Neural cell (in vitro differentiated cells): Measurements from ENCODE around the gene FAM168B. TPM values are rescaled to one million over a fixed set of nuclear protein-coding genes. Genes with fewer than 3 reads are reported as not detected.

Experiments used
- H2AFZ ChIP-seq: fragments of 200-600, 300-800 bp; sonication (generic), shearing (Covaris generic); 2 replicates; pipeline ENCODE4 v1.6.0; 2014; ENCODE audit warnings: low read depth, mild to moderate bottlenecking, antibody characterized with exemption, low read length, moderate library complexity
- H3F3A ChIP-seq: fragments of 200-600 bp; shearing (Covaris generic); 2 replicates; pipeline ENCODE4 v1.6.1; 2016; ENCODE audit warnings: mild to moderate bottlenecking, moderate library complexity, mixed read lengths, antibody characterized with exemption, low read length; ENCODE audit not compliant: insufficient read depth, poor library complexity, severe bottlenecking
- H3K27ac ChIP-seq: fragments of 200-600, 300-800 bp; sonication (generic), shearing (Covaris generic); 2 replicates; pipeline ENCODE4 v1.5.1; 2014; ENCODE audit warnings: mild to moderate bottlenecking, low read length, moderate library complexity
- H3K27me3 ChIP-seq: fragments of 300-800, 200-600 bp; sonication (generic), shearing (Covaris generic); 2 replicates; pipeline ENCODE4 v1.6.0; 2014; ENCODE audit warnings: mild to moderate bottlenecking, low read depth, low read length, moderate library complexity; ENCODE audit not compliant: insufficient read depth
- H3K36me3 ChIP-seq: fragments of 300-800, 200-600 bp; sonication (generic), shearing (Covaris generic); 2 replicates; pipeline ENCODE4 v1.5.1; 2014; ENCODE audit warnings: mild to moderate bottlenecking, antibody characterized with exemption, low read length, moderate library complexity; ENCODE audit not compliant: insufficient read depth
- H3K4me2 ChIP-seq: fragments of 300-800, 200-600 bp; sonication (generic), shearing (Covaris generic); 2 replicates; pipeline ENCODE4 v1.6.0; 2014; ENCODE audit warnings: mild to moderate bottlenecking, low read length
- H3K4me3 ChIP-seq: fragments of 300-800, 200-600 bp; sonication (generic), shearing (Covaris generic); 2 replicates; pipeline ENCODE4 v1.5.1; 2014; ENCODE audit warnings: mild to moderate bottlenecking, low read length, moderate library complexity
- H3K79me2 ChIP-seq: fragments of 200-600 bp; shearing (Covaris generic); replicated peaks from 2 replicates; pipeline ENCODE4 v1.6.0; 2014; ENCODE audit warnings: mild to moderate bottlenecking, low read length, moderate library complexity; ENCODE audit not compliant: insufficient read depth
- H3K9ac ChIP-seq: fragments of 300-800, 200-600 bp; sonication (generic), shearing (Covaris generic); 2 replicates; pipeline ENCODE4 v1.6.1; 2016; ENCODE audit warnings: mild to moderate bottlenecking, low read length, mixed read lengths
- H3K9me2 ChIP-seq: fragments of 200-600 bp; shearing (Covaris generic); 2 replicates; pipeline ENCODE4 v1.6.1; 2016; ENCODE audit warnings: mild to moderate bottlenecking, low read length, mixed read lengths; ENCODE audit not compliant: insufficient read depth
- H3K9me3 ChIP-seq: fragments of 200-600, 300-800 bp; sonication (generic), shearing (Covaris generic); 2 replicates; pipeline ENCODE4 v1.6.1; 2016; ENCODE audit warnings: mild to moderate bottlenecking, mixed run types, low read length, moderate library complexity, mixed read lengths
- H4K20me1 ChIP-seq: fragments of 200-600 bp; shearing (Covaris generic); 2 replicates; pipeline ENCODE4 v1.6.1; 2016; ENCODE audit warnings: mild to moderate bottlenecking, mixed run types; ENCODE audit not compliant: insufficient read depth
- EP300 ChIP-seq: fragments of 450-650 bp; conservative IDR thresholded peaks from 2 replicates; pipeline ENCODE4 v1.6.1; 2014; ENCODE audit warnings: antibody characterized with exemption, mild to moderate bottlenecking, moderate library complexity; ENCODE audit not compliant: poor library complexity, severe bottlenecking
- EZH2 ChIP-seq: fragments of 200-600, 300-800 bp; shearing (Covaris generic), sonication (generic); IDR thresholded peaks from 2 replicates; pipeline ENCODE4 v1.6.1; 2014; ENCODE audit warnings: antibody characterized with exemption, low read length, borderline replicate concordance, mild to moderate bottlenecking; ENCODE audit not compliant: insufficient read depth, poor library complexity, severe bottlenecking
- MXI1 ChIP-seq: fragments of 450-650 bp; conservative IDR thresholded peaks from 2 replicates; pipeline ENCODE4 v1.6.1; 2014; ENCODE audit warnings: antibody characterized with exemption, mild to moderate bottlenecking; ENCODE audit not compliant: poor library complexity, severe bottlenecking
- POLR2AphosphoS5 ChIP-seq: IDR thresholded peaks from 2 replicates; pipeline ENCODE4 v1.6.1; 2012
- RAD21 ChIP-seq: fragments of 450-650 bp; conservative IDR thresholded peaks from 2 replicates; pipeline ENCODE4 v1.6.1; 2014; ENCODE audit warnings: antibody characterized with exemption, mild to moderate bottlenecking, moderate library complexity
- SMC3 ChIP-seq: fragments of 450-650 bp; conservative IDR thresholded peaks from 2 replicates; pipeline ENCODE4 v1.6.1; 2014; ENCODE audit warnings: antibody characterized with exemption, mild to moderate bottlenecking, moderate library complexity; ENCODE audit not compliant: poor library complexity
- TAF1 ChIP-seq: IDR thresholded peaks from 2 replicates; pipeline ENCODE4 v1.6.1; 2012; ENCODE audit warnings: low read depth
- polyA plus RNA-seq: library from polyadenylated mRNA; depleted of rRNA; stranded (reverse); fragments of >200 nt; gene quantifications from 2 replicates; pipeline ENCODE4 v1.2.3, GENCODE V29; 2014
- TF ChIP-seq, protein P1 (sequence below): fragments of 450-650 bp; IDR thresholded peaks from 2 replicates; pipeline ENCODE4 v1.5.1; 2014; ENCODE audit warnings: antibody characterized with exemption, mild to moderate bottlenecking, moderate library complexity; ENCODE audit not compliant: poor library complexity, severe bottlenecking
- TF ChIP-seq, protein P2 (sequence below): IDR thresholded peaks from 2 replicates; pipeline ENCODE4 v1.6.1; 2012; ENCODE audit warnings: borderline replicate concordance

FAM168B gene
- polyA plus RNA-seq, 1 donor from 2014 or later, result 162 TPM

DNA sequence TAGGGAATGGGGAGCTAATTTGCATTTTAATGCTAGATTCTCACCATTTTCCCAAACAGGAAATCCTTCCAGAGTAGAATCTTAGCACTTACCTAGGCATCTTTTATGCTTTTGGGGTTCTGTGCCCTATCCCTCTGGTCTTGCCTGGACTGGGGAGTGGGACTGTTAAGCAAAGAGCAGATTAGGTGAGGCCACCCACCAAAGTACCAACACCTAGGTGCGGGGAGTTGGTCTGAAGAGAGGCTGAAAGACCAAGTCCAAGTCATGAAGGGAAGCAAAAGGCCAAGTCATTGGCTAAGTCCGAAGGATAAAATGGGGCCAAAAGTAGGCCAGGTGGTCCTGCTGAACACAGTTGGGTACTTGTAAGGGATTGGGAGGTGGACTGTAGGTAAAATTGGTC lies 86.7 kb downstream of the FAM168B start:
- Histone ChIP-seq H4K20me1 (no peaks in the 10 kb centered on the region), H3K79me2 (no peaks in the 10 kb centered on the region), H3K9ac (no peak overlapping the region), H3K36me3 (no peaks in the 10 kb centered on the region), H3K27ac (peak overlapping the region; percentile 26), H3K4me2 (no peak overlapping the region), H2AFZ (no peak overlapping the region), H3K4me3 (peak overlapping the region; percentile 19), H3K27me3 (no peaks in the 10 kb centered on the region), H3K9me2 (no peaks in the 10 kb centered on the region), H3F3A (no peaks in the 10 kb centered on the region), H3K9me3 (no peaks in the 10 kb centered on the region)
- no peak for TF ChIP-seq EP300
- no peak for TF ChIP-seq RAD21
- TF ChIP-seq, protein P1, sequence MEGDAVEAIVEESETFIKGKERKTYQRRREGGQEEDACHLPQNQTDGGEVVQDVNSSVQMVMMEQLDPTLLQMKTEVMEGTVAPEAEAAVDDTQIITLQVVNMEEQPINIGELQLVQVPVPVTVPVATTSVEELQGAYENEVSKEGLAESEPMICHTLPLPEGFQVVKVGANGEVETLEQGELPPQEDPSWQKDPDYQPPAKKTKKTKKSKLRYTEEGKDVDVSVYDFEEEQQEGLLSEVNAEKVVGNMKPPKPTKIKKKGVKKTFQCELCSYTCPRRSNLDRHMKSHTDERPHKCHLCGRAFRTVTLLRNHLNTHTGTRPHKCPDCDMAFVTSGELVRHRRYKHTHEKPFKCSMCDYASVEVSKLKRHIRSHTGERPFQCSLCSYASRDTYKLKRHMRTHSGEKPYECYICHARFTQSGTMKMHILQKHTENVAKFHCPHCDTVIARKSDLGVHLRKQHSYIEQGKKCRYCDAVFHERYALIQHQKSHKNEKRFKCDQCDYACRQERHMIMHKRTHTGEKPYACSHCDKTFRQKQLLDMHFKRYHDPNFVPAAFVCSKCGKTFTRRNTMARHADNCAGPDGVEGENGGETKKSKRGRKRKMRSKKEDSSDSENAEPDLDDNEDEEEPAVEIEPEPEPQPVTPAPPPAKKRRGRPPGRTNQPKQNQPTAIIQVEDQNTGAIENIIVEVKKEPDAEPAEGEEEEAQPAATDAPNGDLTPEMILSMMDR, result no peak
- TF ChIP-seq, protein P2, sequence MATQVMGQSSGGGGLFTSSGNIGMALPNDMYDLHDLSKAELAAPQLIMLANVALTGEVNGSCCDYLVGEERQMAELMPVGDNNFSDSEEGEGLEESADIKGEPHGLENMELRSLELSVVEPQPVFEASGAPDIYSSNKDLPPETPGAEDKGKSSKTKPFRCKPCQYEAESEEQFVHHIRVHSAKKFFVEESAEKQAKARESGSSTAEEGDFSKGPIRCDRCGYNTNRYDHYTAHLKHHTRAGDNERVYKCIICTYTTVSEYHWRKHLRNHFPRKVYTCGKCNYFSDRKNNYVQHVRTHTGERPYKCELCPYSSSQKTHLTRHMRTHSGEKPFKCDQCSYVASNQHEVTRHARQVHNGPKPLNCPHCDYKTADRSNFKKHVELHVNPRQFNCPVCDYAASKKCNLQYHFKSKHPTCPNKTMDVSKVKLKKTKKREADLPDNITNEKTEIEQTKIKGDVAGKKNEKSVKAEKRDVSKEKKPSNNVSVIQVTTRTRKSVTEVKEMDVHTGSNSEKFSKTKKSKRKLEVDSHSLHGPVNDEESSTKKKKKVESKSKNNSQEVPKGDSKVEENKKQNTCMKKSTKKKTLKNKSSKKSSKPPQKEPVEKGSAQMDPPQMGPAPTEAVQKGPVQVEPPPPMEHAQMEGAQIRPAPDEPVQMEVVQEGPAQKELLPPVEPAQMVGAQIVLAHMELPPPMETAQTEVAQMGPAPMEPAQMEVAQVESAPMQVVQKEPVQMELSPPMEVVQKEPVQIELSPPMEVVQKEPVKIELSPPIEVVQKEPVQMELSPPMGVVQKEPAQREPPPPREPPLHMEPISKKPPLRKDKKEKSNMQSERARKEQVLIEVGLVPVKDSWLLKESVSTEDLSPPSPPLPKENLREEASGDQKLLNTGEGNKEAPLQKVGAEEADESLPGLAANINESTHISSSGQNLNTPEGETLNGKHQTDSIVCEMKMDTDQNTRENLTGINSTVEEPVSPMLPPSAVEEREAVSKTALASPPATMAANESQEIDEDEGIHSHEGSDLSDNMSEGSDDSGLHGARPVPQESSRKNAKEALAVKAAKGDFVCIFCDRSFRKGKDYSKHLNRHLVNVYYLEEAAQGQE, result no peak
- no peak for TF ChIP-seq SMC3
- TF ChIP-seq POLR2AphosphoS5, result no peak
- TF ChIP-seq TAF1, result no peak

DNA sequence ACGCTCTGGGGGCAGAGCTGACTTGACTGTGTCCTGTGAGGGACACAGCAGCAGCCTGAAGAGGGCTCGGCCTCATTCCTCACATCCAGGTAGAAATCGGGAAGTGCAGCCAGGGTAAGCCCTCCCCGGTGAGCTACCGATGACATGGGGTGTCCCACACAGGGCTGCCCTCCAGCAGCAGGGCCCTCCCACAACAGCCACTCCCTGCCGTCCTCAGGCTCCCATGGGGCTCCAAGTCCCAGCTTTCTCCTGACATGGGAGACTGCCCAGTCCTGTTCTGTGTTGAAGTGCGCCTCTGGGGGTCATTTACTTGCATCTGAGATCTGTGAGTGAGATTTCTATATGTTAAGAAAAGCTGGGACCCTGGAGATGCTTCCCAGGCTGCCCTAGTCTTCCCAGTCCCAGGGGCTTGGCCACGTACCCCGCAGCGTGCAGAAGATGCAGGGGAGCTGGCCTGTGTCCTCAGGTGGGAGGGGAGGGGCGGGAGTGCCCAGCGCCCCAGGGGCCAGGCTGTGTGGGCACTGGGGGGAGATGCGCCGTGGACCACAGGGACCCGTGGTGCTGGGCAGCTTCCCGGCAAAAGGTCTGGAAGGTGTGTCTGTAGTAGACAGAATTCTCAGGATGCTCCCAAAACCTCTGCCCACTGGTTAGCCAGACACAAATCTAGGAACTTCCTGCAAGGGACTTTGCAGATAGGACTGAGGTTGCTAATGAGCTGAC lies 87.9 kb downstream of the FAM168B start:
- Histone ChIP-seq H3K36me3 (no peaks in the 10 kb centered on the region), H3K27ac (no peak overlapping the region), H3K4me3 (no peak overlapping the region), H3K9me3 (no peaks in the 10 kb centered on the region), H3F3A (no peaks in the 10 kb centered on the region), H3K9ac (no peak overlapping the region), H3K9me2 (no peaks in the 10 kb centered on the region), H3K79me2 (no peaks in the 10 kb centered on the region), H4K20me1 (no peaks in the 10 kb centered on the region), H2AFZ (no peak overlapping the region), H3K4me2 (no peak overlapping the region), H3K27me3 (no peaks in the 10 kb centered on the region)
- TF ChIP-seq, protein P1, result no peak
- TF ChIP-seq, protein P2, result no peak
- TF ChIP-seq EZH2 (no peak), SMC3 (no peak), RAD21 (no peak), MXI1 (no peak), EP300 (no peak), TAF1 (no peak), POLR2AphosphoS5 (no peak)
